Measurements from ENCODE around the gene F5.

DNA sequence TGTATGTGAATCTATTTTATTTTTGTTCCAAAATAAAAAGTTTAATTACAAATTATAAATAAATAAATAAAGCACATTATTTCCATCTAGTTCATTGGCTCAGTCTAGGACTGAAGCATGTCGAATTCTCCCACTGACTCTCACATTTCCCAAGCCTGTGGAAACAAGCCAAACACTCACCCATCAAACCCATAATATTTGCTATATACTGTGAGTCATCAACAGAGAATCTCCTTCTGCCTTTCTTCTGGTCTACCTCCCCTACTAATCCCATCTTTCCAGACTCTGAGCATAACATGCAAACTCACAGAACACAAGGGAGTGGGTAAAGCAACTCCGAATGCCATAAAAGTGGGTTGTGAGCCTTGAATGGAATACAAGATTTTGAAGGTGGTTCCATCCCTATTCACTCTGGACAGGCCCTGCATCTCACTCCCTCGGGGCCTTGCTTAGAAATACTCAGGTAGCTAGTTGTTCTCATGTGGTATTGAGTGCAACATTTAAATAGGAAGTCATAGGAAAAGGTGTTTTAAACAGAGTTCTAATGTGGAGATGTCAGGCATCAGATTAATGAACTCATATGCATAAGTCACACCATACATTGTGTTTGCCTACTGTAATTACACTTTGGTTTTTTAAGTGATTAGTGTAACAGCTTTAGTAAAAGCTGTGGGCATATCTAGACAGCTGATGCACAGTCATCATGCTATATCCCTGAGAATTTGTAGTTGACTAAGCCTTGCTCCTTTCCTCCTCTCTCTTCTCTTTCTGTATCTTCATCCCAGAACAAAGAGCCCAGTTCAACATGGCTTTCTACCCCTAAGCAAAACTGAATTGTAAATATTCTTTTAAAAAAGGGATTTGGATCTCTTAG is 47.0 kb downstream of the F5 start:
- TF ChIP-seq EZH2phosphoT487 (IDR thresholded peaks at IDR 0.05; ENCODE audit: unreplicated experiment) (no peak), POLR2AphosphoS5 (IDR thresholded peaks at IDR 0.05; ENCODE audit: low read depth) (no peak), JUNB (IDR thresholded peaks at IDR 0.05; ENCODE audit: unreplicated experiment) (no peak), EZH2 (IDR thresholded peaks at IDR 0.05; ENCODE audit: low read depth, unreplicated experiment) (no peak)
- TF ChIP-seq, protein P1, sequence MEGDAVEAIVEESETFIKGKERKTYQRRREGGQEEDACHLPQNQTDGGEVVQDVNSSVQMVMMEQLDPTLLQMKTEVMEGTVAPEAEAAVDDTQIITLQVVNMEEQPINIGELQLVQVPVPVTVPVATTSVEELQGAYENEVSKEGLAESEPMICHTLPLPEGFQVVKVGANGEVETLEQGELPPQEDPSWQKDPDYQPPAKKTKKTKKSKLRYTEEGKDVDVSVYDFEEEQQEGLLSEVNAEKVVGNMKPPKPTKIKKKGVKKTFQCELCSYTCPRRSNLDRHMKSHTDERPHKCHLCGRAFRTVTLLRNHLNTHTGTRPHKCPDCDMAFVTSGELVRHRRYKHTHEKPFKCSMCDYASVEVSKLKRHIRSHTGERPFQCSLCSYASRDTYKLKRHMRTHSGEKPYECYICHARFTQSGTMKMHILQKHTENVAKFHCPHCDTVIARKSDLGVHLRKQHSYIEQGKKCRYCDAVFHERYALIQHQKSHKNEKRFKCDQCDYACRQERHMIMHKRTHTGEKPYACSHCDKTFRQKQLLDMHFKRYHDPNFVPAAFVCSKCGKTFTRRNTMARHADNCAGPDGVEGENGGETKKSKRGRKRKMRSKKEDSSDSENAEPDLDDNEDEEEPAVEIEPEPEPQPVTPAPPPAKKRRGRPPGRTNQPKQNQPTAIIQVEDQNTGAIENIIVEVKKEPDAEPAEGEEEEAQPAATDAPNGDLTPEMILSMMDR (conservative IDR thresholded peaks at IDR 0.05; ENCODE audit: low read depth in 2 of 2), result no peak
- TF ChIP-seq, protein P2, sequence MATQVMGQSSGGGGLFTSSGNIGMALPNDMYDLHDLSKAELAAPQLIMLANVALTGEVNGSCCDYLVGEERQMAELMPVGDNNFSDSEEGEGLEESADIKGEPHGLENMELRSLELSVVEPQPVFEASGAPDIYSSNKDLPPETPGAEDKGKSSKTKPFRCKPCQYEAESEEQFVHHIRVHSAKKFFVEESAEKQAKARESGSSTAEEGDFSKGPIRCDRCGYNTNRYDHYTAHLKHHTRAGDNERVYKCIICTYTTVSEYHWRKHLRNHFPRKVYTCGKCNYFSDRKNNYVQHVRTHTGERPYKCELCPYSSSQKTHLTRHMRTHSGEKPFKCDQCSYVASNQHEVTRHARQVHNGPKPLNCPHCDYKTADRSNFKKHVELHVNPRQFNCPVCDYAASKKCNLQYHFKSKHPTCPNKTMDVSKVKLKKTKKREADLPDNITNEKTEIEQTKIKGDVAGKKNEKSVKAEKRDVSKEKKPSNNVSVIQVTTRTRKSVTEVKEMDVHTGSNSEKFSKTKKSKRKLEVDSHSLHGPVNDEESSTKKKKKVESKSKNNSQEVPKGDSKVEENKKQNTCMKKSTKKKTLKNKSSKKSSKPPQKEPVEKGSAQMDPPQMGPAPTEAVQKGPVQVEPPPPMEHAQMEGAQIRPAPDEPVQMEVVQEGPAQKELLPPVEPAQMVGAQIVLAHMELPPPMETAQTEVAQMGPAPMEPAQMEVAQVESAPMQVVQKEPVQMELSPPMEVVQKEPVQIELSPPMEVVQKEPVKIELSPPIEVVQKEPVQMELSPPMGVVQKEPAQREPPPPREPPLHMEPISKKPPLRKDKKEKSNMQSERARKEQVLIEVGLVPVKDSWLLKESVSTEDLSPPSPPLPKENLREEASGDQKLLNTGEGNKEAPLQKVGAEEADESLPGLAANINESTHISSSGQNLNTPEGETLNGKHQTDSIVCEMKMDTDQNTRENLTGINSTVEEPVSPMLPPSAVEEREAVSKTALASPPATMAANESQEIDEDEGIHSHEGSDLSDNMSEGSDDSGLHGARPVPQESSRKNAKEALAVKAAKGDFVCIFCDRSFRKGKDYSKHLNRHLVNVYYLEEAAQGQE (IDR thresholded peaks at IDR 0.05; ENCODE audit: unreplicated experiment), result no peak
